22Rv1 (cell line): ENCODE measurements around the gene NOL3.

Experiments used
- ZFX ChIP-seq: fragments of 450-650 bp; IDR thresholded peaks from 2 replicates; pipeline ENCODE4 v1.6.1; 2017; ENCODE audit warnings: antibody characterized with exemption, borderline replicate concordance
- TF ChIP-seq, protein P1 (sequence below): fragments of 450-650 bp; IDR thresholded peaks from 2 replicates; pipeline ENCODE4 v1.5.1; 2017; ENCODE audit warnings: mild to moderate bottlenecking

GRCh38 chr16:67166110-67166547 lies 4.2 kb upstream of the NOL3 start:
- TF ChIP-seq, protein P1, sequence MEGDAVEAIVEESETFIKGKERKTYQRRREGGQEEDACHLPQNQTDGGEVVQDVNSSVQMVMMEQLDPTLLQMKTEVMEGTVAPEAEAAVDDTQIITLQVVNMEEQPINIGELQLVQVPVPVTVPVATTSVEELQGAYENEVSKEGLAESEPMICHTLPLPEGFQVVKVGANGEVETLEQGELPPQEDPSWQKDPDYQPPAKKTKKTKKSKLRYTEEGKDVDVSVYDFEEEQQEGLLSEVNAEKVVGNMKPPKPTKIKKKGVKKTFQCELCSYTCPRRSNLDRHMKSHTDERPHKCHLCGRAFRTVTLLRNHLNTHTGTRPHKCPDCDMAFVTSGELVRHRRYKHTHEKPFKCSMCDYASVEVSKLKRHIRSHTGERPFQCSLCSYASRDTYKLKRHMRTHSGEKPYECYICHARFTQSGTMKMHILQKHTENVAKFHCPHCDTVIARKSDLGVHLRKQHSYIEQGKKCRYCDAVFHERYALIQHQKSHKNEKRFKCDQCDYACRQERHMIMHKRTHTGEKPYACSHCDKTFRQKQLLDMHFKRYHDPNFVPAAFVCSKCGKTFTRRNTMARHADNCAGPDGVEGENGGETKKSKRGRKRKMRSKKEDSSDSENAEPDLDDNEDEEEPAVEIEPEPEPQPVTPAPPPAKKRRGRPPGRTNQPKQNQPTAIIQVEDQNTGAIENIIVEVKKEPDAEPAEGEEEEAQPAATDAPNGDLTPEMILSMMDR, result no peak
- no peak for TF ChIP-seq ZFX
